Measurements from ENCODE around the gene SLC26A2.

DNA sequence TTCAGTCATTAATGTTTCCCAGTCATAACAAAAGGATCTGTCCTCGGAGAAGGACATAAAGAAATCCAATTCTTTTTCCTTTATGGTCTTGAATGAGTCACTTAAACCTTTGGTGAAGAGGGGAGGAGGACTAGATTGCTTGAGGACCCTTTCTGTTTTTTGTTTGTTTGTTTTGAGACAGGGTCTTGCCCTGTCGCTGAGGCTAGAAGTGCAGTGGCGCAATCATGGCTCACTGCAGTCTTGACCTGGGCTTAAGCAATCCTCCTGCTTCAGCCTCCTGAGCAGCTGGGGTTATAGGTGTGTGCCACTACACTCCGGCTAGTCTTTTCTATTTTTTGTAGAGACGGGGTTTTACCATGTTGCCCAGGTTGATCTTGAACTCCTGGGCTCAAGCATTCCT, 27.6 kb downstream of the SLC26A2 start:
- TF ChIP-seq ZNF274 (IDR thresholded peaks at IDR 0.05; ENCODE audit: low read depth, low read length) (no peak), SUZ12 (IDR thresholded peaks at IDR 0.05; ENCODE audit: extremely low read depth, insufficient read depth, insufficient read length) (no peak), YY1 (IDR thresholded peaks at IDR 0.05; ENCODE audit: insufficient read depth, insufficient read length) (no peak)
